Activated CD8-positive, alpha-beta memory T cell treated with anti-CD3 and anti-CD28 coated beads, Interleukin-2, amount 50 U/mL, for 4 hours (primary cell): Measurements from ENCODE around the gene SOWAHD.
"Not testable (repeated sequence)": the region's sequence is repeated elsewhere in the genome, so short reads cannot be mapped to it uniquely, and the experiment has no call there.

Experiments used
- DNase-seq: peaks from one replicate; pipeline ENCODE4 v3.0.0-alpha.2; 2020

Gene SOWAHD

DNA sequence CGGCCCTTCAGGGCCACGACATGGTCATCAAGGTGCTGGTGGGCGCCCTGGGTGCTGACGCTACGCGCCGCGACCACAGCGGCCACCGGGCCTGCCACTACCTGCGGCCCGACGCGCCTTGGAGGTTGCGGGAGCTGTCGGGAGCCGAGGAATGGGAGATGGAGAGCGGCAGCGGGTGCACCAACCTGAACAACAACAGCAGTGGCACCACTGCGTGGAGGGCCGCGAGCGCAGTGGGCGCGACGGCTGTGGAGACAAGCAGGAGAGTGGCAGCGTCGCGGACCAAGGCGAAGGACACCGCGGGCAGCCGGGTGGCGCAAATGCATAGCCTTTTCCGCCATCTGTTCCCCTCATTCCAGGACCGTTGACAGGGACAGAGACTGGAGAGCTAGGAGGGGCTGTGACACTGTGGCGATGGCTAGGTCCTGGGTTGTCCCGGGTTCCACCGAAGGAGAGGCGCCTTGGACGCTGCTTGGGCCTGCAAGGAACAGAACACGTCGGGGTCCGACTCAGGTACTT lies 919 bp downstream of the SOWAHD start:
- no peak for DNase-seq

DNA sequence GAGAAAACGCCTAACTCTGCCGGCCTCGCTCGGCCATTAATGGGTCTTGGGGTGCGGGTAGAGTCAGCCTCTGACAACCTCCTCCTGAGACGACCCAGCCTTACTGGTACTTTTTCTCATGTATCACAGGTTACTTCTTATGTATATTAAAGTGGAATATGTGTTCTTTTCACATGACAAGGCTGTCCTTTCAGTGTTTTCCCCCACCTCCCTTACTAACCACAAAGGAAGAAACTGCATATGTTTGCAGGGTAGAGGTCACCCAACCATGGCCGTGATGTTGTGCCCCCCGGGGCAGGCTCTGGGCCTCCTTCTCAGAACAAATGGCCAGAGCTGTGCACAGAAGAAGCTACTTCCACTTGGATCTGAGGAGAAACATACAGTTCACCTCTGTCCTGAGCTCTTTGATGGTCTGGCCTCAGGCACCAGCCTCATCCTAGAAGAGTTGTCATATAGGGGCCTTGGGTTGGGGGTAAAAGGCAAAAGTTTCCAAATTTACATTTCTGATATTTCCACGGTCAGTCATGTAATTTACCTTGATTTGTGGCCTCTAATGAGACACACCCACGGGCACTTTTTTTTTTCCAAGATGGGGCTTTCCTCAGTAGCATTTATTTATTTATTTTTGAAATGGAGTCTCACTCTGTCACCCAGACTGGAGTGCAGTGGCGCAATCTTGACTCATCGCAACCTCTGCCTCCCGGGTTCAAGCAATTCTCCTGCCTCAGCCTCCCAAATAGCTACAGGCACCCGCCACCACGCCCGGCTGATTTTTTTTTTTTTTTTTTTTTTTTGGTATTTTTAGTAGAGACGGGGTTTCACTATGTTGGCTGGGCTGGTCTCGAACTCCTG lies 1.9 kb downstream of the SOWAHD start:
- DNase-seq, result no peak

DNA sequence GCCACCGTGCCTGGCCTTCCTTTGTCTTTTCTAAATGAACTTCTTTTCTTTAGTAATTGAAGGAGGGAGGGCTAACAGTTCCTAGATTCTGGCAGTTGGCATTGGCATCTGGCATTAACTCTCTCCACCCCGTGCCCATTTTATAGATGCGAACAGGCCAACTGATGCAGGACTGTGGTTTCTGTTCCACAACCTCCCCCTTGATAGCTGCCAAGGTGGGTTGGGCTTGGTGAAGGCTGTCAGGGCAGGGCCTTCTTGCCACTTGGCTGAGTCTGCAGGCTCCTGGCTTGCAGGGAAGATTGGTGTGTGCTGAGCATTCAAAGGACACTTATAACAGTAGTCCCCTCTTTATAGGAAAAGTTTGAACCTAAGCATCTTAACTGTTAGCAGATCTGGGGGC lies 4.3 kb downstream of the SOWAHD start:
- no peak for DNase-seq

DNA sequence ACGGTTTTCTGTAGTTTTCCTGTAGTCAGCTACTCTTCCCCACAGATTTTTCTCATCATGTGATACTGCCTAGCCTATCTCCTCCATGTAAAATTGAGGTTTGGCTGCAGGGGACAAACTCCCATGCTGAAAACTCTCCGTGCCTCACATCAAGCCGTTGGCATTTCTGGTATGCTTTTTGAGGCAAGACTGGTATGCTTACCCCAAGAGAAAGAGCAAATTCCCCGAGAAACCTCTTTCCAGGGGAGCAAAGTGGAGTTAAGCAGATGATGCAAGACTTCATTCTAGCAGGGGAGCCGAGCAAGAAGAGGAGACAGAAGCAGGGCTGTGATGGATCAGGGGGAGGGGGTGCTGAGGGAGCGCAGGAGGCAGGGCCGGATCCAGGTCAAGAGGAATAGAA lies 4.8 kb downstream of the SOWAHD start:
- DNase-seq, result no peak

DNA sequence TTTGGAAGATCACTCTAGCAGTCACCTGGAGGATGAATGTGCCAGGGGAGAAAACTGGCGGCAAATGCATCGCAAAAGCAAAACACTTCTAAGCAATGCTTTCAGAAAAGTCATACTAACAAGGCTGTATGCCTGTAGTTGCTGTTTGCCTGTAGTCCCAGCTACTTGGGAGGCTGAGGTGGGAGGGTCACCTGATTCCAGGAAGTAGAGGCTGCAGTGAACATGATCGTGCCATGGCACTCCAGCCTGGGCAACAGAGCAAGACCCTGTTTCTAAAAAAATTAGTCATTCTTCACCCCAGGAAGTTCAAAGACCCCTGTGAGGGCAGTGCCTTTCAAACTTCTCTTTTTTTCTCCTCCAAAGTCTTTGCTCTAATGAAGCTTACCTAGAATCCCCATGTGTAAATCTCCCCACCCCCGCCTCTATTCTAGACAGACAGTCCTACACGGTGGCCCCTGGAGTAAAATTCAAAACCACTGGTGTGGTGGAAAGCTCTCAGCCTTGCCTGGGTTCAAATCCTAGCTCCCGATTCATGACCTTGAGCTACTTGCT lies 5.5 kb downstream of the SOWAHD start:
- DNase-seq, result no peak

DNA sequence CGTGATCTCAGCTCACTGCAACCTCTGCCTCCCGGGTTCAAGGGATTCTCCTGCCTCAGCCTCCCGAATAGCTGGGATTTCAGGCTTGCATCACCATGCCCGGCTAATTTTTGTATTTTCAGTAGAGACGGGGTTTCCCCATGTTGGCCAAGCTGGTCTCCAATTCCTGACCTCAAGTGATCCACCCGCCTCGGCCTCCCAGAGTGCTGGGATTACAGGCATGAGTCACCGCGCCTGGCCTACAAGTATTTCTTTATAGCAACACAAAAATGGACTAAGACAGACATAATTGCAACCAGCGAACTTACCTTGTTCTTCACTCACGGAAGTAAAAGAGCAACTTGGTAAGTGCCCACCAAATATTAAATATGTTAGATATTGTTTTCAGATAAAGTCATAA lies 10.0 kb downstream of the SOWAHD start:
- not testable (repeated sequence) for DNase-seq

DNA sequence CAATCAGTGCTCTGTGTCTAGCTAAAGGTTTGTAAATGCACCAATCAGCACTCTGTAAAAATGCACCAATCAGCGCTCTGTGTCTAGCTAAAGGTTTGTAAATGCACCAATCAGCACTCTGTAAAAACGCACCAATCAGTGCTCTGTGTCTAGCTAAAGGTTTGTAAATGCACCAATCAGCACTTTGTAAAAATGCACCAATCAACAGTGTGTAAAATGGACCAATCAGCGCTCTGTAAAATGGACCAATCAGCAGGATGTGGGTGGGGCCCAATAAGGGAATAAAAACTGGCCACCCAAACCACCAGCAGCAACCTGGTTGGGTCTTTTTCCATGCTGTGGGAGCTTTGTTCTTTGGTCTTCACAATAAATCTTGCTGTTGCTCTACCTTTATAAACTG lies 11.0 kb downstream of the SOWAHD start:
- not testable (repeated sequence) for DNase-seq

DNA sequence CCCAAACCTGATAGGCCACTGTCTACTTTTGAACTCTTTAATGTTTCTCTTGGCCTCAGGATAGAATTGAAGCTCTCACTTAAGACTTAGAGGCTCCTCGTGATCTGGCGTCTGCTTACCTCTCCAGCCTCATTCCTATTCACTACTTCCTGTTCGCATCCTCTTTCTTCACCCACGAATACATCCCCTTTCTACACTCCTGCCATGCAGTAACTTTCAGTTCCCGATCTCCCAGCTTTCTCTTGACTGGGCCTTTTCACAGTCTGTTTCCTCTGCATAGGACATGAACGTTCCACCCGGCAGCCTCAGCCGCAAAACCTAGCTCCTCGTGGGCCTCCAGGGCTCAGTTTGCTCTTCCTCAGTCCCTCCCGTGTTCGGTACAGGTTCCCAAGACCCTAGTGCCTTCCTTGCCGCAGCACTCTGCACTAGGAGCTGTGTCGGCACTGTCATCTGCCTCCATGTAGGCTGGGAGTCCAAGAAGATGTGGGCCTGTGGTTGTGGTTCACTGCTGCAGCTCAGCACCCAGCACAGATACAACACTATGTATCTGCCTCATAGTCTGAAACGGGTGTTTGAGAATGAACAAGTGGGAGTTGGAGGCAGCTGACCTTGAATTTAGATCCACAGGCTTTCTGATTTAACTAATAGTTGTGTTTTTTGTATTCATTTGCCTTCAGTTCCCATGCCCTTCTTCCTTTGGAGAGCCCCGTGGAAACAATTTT lies 17.3 kb downstream of the SOWAHD start:
- DNase-seq, result no peak

DNA sequence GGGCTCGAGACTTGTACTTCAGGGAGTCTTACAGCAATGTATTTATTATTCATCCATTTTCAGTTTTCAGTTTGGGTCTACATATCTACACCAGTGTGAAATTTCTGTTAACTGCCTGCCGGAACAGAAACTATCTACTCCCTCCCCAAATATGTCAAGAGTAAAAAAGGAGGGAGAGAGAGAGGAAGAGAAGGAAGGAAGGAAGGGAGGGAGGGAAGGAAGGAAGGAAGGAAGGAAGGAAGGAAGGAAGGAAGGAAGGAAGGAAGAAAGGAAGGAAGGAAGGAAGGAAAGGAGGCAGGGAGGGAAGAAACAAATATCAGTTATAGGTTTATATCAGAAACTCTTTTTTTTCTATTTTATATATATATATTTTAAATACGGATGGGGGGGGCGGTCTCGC lies 20.4 kb downstream of the SOWAHD start:
- DNase-seq, result no peak

DNA sequence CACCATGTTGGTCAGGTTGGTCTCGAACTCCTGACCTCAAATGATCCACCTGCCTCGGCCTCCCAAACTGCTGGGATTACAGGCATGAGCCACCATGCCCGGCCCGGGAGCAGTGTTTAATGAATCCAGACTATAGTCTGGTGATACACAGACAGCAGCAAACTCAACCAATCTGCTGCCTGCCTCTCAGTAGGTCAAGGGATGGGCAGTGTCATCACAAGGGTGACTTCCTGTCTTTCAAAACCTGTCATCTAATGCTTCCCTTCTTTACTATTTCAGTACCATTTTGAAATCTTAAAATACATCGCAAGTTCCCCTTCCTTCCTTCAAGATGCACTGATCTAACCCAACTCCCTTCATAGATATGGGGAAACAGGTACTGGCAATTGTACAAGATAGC lies 24.6 kb downstream of the SOWAHD start:
- no peak for DNase-seq

DNA sequence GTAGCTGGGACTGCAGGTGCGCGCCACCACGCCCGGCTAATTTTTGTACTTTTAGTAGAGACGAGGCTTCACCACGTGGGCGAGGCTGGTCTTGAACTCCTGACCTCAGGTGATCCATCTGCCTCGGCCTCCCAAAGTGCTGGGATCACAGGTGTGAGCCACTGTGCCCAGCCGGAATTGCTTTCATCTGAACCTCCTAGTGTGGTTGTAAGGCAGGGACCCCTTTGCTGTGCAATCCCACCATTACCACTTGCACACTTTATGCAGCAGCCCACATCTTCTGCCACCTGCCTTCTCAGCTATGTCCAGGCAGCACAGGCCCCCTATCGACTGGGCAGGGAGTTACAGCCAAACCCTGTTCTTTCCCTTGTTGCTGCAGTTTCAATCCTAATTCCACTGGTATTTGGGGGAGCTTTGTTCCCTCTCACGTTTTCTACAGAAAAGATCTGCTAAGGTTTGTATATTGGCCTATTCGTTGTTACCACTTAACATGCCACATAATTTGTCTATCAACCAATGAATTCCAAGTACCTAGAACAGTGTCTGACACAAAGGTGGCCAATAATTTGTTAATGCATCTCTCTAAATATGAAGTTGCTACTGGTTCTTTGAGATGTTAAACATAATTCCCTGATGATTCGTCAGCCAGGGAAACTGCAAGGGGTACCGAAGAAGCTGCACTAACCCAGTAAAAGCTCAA lies 26.5 kb downstream of the SOWAHD start:
- peak; percentile 52 for DNase-seq

DNA sequence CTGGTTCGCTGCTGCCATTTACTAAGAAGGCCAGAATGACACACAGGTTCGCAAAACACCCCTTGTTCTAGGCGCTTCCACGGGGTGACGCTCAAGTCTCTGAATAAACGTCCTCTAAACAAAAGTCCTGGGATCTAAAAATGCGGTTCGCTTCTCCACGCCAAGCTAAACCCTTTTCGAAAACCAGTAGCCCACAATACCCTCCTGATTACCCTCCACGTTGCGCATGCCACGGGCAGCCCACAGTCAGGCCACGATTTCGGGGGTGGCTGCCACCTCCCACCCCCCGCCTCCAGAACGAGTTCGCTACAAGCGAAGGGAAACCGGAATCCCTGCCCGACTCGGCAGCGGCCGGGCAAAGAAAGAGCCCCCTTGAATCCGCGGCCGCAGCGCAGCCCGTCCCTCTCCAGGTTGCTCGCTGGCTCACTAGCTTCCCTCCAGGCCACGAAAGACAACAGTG lies 32.6 kb downstream of the SOWAHD start:
- peak; percentile 42 for DNase-seq

DNA sequence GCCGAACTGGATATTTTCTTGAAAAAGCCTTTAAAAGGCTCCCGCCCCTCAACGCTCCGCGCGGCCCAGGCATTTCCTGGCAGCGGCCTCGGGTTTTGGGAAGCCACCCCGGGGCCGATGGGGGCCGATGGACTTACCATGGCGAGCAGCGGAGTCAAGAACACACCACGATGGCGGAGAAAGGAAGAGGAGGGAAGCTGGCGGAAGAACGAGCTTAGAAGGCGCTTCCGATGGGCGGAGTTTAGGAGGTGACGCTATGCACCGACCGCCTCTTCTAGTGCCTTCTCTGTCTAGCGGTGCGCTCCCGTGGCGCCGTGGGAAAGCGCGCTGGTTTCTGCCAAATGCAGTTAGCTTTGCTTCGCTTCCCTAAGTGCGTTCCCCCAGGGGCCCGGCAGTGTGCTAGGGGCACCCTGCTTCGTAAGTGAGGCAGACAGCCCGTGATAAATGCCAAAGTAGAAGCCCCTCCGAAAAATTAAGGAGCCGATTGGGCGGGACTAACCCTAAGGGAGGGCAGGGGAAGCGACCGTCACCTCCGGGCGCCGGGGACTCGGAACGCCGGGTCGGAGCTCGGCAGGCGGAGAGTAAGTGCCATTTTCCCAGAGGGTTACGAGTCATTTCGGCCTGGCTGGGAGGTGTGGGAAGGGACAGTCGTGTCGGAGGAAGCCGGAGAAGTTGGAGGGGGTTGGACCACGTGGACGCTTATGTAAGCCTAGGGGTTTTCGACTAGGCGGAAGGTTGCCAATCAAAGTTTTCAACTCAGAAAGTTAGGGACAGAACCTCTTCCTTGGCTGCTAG lies 33.2 kb downstream of the SOWAHD start, which contains the start of gene RPL39:
RPL39 (minus strand) TSS at position 194 of the 795 bp plus-strand sequence; CDS start at position 140, 54 bp downstream.
- peak; percentile 77 for DNase-seq

DNA sequence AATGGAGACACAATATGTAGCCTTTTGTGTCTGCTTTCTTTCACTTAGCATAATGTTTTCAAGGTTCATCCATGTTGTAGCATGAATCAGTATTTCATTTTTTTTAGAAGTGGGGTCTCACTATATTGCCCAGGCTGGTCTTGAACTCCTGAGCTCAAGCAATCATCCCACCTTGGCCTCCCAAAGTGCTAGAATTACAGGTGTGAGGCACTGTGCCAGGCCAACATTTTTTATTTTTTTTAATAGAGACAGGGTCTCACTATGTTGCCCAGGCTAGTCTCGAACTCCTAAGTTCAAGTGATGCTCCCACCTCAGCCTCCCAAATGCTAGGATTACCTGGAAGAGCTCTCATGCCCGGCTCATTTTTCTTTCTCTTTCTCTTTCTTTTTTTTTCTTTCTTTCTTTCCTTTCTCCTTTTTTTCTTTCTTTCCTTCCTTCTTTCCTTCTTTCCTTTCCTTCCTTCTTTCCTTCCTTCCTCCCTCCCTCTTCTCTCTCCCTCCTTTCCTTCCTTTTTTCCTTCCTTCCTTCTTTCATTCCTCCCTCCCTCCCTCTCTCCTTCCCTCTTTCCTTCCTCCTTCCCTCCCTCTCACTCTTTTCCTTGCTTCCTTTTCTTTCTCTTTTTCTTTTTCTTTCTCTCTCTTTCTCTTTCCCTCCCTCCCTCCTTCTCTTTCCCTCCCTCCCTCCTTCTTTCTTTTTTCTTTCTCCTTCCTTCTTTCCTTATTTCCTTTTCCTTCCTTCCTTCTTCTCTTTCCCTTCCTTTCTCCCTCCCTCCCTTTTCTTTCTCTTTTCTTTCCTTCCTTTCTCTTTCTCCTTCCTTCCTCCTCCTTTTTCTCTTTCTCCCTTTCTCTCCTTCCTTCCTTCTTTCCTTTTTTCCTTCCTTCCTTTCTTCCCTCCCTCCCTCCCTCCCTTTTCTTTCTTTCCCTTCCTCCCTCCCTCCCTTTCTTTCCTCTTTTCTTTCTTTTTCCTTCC lies 43.1 kb downstream of the SOWAHD start:
- DNase-seq, result no peak

DNA sequence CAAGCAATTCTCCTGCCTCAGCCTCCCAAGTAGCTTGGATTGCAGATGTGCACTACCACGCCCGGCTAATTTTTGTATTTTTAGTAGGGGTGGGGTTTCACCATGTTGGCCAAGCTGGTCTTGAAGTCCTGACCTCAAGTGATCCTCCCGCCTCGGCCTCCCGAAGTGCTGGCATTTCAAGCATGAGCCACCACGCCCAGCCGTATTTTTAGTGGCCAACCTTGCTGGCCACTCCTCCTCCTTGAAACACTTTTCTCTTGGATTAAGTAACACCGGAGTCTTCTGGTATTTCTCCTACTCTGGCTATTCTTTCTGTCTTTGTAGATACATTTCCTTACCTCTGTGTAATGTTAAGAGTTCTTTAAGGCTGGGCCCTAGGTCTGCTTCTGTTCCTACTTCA lies 44.2 kb downstream of the SOWAHD start:
- DNase-seq, result no peak

DNA sequence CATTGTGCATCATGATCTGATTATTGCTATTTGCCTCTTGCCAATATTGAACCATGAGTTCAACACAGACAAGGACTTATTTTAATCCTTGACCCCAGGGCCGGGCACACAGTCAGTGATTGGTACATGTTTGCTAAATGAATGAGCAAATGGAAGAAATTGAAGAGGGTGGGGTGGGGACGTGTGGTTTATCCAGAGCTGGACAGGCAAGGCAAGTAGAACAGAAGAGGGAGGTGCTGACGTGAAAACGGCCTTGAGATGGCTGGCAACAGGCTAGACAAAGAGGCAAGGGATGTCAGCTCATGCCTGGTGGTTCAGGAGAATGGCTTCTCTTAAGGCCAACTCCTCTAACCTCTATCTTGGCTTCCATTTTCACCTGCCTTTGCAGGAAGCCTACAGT lies 50.1 kb downstream of the SOWAHD start:
- not testable (repeated sequence) for DNase-seq

DNA sequence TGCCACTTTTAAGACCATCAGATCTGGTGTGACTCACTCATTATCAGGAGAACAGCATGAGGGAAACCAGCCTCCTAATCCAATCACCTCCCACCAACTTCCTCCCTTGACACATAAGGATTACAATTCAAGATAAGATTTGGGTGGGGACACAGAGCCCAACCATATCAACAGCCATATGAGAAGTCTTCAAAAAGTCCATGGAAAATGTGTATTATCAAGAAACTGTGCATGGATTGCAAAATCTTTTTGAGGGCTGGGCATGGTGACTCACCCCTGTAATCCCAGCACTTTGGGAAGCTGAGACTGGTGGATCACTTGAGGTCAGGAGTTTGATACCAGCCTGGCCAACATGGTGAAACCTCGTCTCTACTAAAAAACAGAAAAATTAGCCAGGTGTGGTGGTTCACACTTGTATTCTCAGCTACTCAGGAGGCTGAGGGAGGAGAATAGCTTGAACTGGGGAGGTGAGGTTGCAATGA lies 50.8 kb downstream of the SOWAHD start:
- DNase-seq, result no peak
